HTR-8/SVneo (cell line): ENCODE measurements around the gene MORN5.
A peak's percentile ranks its signal among the peaks of the same experiment; 100 is the strongest.

Experiments
- DNase-seq: peaks from one replicate; pipeline ENCODE4 v3.0.0; 2011; ENCODE audit warnings: low spot score, mixed read lengths; ENCODE audit not compliant: insufficient read length
- FAIRE-seq: peaks from 2 replicates; lab custom pipeline; 2011; peaks lifted over from hg19 to GRCh38; lab: Jason Lieb, UNC

Gene MORN5

GRCh38 chr9:122140368-122141193, 19.1 kb upstream of the MORN5 start:
- no peak for FAIRE-seq
- no peak for DNase-seq

GRCh38 chr9:122141671-122142070, 18.0 kb upstream of the MORN5 start:
- no peak for FAIRE-seq
- no peak for DNase-seq

- DNase-seq (no peak), FAIRE-seq (no peak)
Observed at GRCh38 chr9:122143296-122143695, 16.4 kb upstream of the MORN5 start.

GRCh38 chr9:122143876-122144405, 15.8 kb upstream of the MORN5 start:
- DNase-seq (no peak), FAIRE-seq (no peak)

- DNase-seq = no peak
- FAIRE-seq = no peak
Observed at GRCh38 chr9:122144836-122145591, 14.7 kb upstream of the MORN5 start.

- DNase-seq (no peak), FAIRE-seq (no peak)
Observed at GRCh38 chr9:122145592-122145863, 14.2 kb upstream of the MORN5 start.

- DNase-seq (no peak), FAIRE-seq (no peak)
Observed at GRCh38 chr9:122151267-122151828, 8.4 kb upstream of the MORN5 start.

GRCh38 chr9:122155796-122156195, 3.9 kb upstream of the MORN5 start:
- FAIRE-seq (no peak), DNase-seq (no peak)

GRCh38 chr9:122158202-122158601, 1.5 kb upstream of the MORN5 start:
- FAIRE-seq = no peak
- no peak for DNase-seq

GRCh38 chr9:122159925-122160246, 178 bp downstream of the MORN5 start:
- FAIRE-seq (no peak), DNase-seq (no peak)

- no peak for DNase-seq
- no peak for FAIRE-seq
Observed at GRCh38 chr9:122162415-122162814, 2.7 kb downstream of the MORN5 start.

GRCh38 chr9:122164286-122164685, 4.6 kb downstream of the MORN5 start:
- FAIRE-seq (no peak), DNase-seq (no peak)

GRCh38 chr9:122168356-122168755, 8.6 kb downstream of the MORN5 start:
- no peak for DNase-seq
- FAIRE-seq = no peak

GRCh38 chr9:122172131-122172530, 12.4 kb downstream of the MORN5 start:
- DNase-seq (no peak), FAIRE-seq (no peak)

GRCh38 chr9:122173670-122174069, 14.0 kb downstream of the MORN5 start:
- DNase-seq (no peak), FAIRE-seq (no peak)

- no peak for FAIRE-seq
- DNase-seq = no peak
Observed at GRCh38 chr9:122176916-122177315, 17.2 kb downstream of the MORN5 start.

- no peak for DNase-seq
- FAIRE-seq = no peak
Observed at GRCh38 chr9:122179054-122179689, 19.5 kb downstream of the MORN5 start.

GRCh38 chr9:122179690-122180074, 20.0 kb downstream of the MORN5 start:
- DNase-seq (no peak), FAIRE-seq (no peak)

- no peak for FAIRE-seq
- peak; percentile 69 for DNase-seq
Observed at GRCh38 chr9:122180633-122181032, 20.9 kb downstream of the MORN5 start.

GRCh38 chr9:122183501-122183900, 23.8 kb downstream of the MORN5 start:
- DNase-seq (no peak), FAIRE-seq (no peak)

- DNase-seq (no peak), FAIRE-seq (no peak)
Observed at GRCh38 chr9:122184551-122184950, 24.8 kb downstream of the MORN5 start.
